Progenitor cell of endocrine pancreas (in vitro differentiated cells): ENCODE results near the gene STKLD1. TPM values are rescaled to one million over a fixed set of nuclear protein-coding genes. Genes with fewer than 3 reads are reported as not detected.

Experiments used
- DNase-seq: peaks from one replicate; pipeline ENCODE4 v3.0.0; 2021; ENCODE audit warnings: low spot score; ENCODE audit not compliant: unreplicated experiment
- H3K27ac Mint-ChIP-seq: 2 replicates; pipeline ENCODE4 v1.8.0; 2021; ENCODE audit warnings: mild to moderate bottlenecking, moderate library complexity, mixed read lengths
- H3K27me3 Mint-ChIP-seq: 2 replicates; pipeline ENCODE4 v1.8.0; 2021; ENCODE audit warnings: mixed read lengths
- H3K36me3 Mint-ChIP-seq: 2 replicates; pipeline ENCODE4 v1.8.0; 2022; ENCODE audit warnings: mixed read lengths; ENCODE audit not compliant: insufficient read depth
- H3K4me1 Mint-ChIP-seq: 2 replicates; pipeline ENCODE4 v1.8.0; 2021; ENCODE audit warnings: low read depth, mixed read lengths
- H3K4me3 Mint-ChIP-seq: 2 replicates; pipeline ENCODE4 v1.8.0; 2021; ENCODE audit warnings: low read depth, mild to moderate bottlenecking, moderate library complexity, mixed read lengths
- H3K9me3 Mint-ChIP-seq: 2 replicates; pipeline ENCODE4 v1.8.0; 2021; ENCODE audit warnings: low read depth, mixed read lengths
- CTCF ChIP-seq: fragments of 200-600 bp; sonication (generic); IDR thresholded peaks from one replicate; pipeline ENCODE4 v1.5.0; 2021; ENCODE audit warnings: antibody characterized with exemption, mild to moderate bottlenecking; ENCODE audit not compliant: unreplicated experiment
- total RNA-seq: library from RNA; stranded (reverse); gene quantifications from 2 replicates; pipeline ENCODE4 v1.2.1, GENCODE V29; 2021

The STKLD1 gene
- total RNA-seq, 1 donor from 2014 or later = 4.0 TPM

- Mint-ChIP-seq H3K36me3 (peaks cover 27% of the 10 kb centered on the region), H3K9me3 (no peaks in the 10 kb centered on the region)
- no peak for TF ChIP-seq CTCF
Observed at GRCh38 chr9:133348718-133349573, 27.2 kb upstream of the STKLD1 start.

GRCh38 chr9:133349965-133350616, 26.1 kb upstream of the STKLD1 start:
- Mint-ChIP-seq H3K27ac (peak overlapping the region; percentile 100), H3K4me3 (peak overlapping the region; percentile 100), H3K27me3 (no peaks in the 10 kb centered on the region), H3K4me1 (peaks cover 24% of the 10 kb centered on the region), H3K36me3 (peaks cover 27% of the 10 kb centered on the region), H3K9me3 (no peaks in the 10 kb centered on the region)
- TF ChIP-seq CTCF = no peak
- no peak for DNase-seq

More at GRCh38 chr9:133348718-133349573, 27.2 kb upstream of the STKLD1 start:
- peak overlapping the region; percentile 100 for H3K27ac Mint-ChIP-seq
- no peak for DNase-seq
- H3K4me3 Mint-ChIP-seq = peak overlapping the region; percentile 100
- peaks cover 24% of the 10 kb centered on the region for H3K4me1 Mint-ChIP-seq
- no peaks in the 10 kb centered on the region for H3K27me3 Mint-ChIP-seq

GRCh38 chr9:133351526-133351907, 24.6 kb upstream of the STKLD1 start:
- peaks cover 27% of the 10 kb centered on the region for H3K36me3 Mint-ChIP-seq
- H3K9me3 Mint-ChIP-seq = no peaks in the 10 kb centered on the region
- no peak overlapping the region for H3K4me3 Mint-ChIP-seq
- H3K27ac Mint-ChIP-seq = no peak overlapping the region
- no peak for TF ChIP-seq CTCF
- H3K27me3 Mint-ChIP-seq = no peaks in the 10 kb centered on the region
- peaks cover 21% of the 10 kb centered on the region for H3K4me1 Mint-ChIP-seq
- DNase-seq = no peak

GRCh38 chr9:133351908-133352634, 24.1 kb upstream of the STKLD1 start:
- Mint-ChIP-seq H3K4me1 (peaks cover 17% of the 10 kb centered on the region), H3K27me3 (no peaks in the 10 kb centered on the region), H3K9me3 (no peaks in the 10 kb centered on the region), H3K36me3 (peaks cover 27% of the 10 kb centered on the region), H3K27ac (peak overlapping the region; percentile 80), H3K4me3 (no peak overlapping the region)
- TF ChIP-seq CTCF = peak; percentile 57
- DNase-seq = no peak
